NCI-H510A (cell line): ENCODE measurements around the gene PAX4.
"Not testable (repeated sequence)": the region's sequence is repeated elsewhere in the genome, so short reads cannot be mapped to it uniquely, and the experiment has no call there.

Experiments
- DNase-seq: peaks from one replicate; lab custom pipeline; 2025; lab: John Stamatoyannopoulos, UW

PAX4 gene

GRCh38 chr7:127585044-127585953 lies 32.6 kb downstream of the PAX4 start, which contains the start of gene GCC1:
GCC1 (minus strand) TSS chr7:127585596; CDS start chr7:127585182, 414 bp downstream.
- DNase-seq = peak; percentile 33

GRCh38 chr7:127584648-127585043 lies 33.3 kb downstream of the PAX4 start:
- DNase-seq = no peak

DNA sequence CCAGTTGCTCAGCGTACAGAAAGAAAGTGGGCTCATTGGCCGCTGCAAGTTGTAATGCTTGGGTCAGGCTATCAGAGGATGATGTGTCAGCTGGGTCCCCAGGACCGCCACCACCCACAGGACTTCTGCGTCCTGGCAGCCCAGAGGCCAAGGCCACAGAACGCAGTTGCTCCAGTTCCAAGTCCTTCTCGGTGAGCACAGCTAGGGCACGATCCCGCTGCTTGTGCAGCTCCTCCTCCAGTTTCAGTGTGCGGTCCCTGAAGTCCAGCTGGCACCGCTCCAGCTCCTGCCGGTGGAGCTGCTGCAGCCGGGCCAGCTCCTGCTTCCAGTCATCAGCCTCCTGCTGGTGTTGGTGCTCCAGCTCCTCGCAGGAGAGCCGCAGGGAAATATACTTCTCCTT lies 35.6 kb downstream of the PAX4 start:
- no peak for DNase-seq

DNA sequence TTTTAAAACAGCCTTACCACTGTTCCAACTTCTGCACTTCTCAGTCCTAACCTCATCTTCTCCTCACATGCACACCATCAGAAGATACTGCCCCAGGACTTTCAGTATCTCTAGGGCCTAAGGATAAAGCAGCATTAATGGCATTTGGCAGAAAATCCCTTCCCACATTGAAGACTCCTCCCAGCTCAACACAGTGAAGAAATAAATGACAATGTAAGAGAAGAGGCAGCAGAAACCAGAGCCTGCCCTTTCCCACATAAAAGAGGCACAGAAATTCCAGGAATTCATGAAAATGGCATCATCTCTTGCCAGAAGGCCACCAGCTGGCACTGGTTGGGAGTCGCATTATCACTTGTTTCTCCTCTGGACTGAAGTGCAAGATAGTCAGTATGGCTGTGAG lies 36.2 kb downstream of the PAX4 start:
- DNase-seq = no peak

- DNase-seq = no peak
Observed at GRCh38 chr7:127580612-127581011, 37.3 kb downstream of the PAX4 start.

GRCh38 chr7:127578711-127579275 lies 39.1 kb downstream of the PAX4 start:
- DNase-seq = no peak

GRCh38 chr7:127578036-127578684 lies 39.8 kb downstream of the PAX4 start:
- DNase-seq = no peak

- no peak for DNase-seq
Observed at GRCh38 chr7:127571741-127572505, 46.0 kb downstream of the PAX4 start.

DNA sequence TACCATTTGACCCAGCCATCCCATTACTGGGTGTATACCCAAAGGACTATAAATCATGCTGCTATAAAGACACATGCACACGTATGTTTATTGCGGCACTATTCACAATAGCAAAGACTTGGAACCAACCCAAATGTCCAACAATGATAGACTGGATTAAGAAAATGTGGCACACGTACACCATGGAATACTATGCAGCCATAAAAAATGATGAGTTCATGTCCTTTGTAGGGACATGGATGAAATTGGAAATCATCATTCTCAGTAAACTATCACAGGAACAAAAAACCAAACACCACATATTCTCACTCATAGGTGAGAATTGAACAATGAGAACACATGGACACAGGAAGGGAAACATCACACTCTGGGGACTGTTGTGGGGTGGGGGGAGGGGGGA lies 49.9 kb downstream of the PAX4 start:
- DNase-seq = not testable (repeated sequence)

GRCh38 chr7:127566242-127566641 lies 51.7 kb downstream of the PAX4 start:
- DNase-seq = no peak
